PFSK-1 (cell line): ENCODE results near the gene PLRG1.

Experiments used
- FOXP2 ChIP-seq: optimal IDR thresholded peaks from 2 replicates; pipeline ENCODE3; 2011; ENCODE audit warnings: borderline replicate concordance, control low read depth, inconsistent platforms; ENCODE audit not compliant: insufficient read depth; ENCODE audit errors: extremely low read length, extremely low read depth
- POLR2AphosphoS5 ChIP-seq: IDR thresholded peaks from 2 replicates; pipeline ENCODE4 v1.6.1; 2012; ENCODE audit warnings: low read depth, mild to moderate bottlenecking, control low read depth, low read length, moderate library complexity
- SIN3A ChIP-seq: IDR thresholded peaks from 2 replicates; pipeline ENCODE4 v1.6.1; 2012; ENCODE audit warnings: mild to moderate bottlenecking, low read length, moderate library complexity, borderline replicate concordance; ENCODE audit not compliant: insufficient read depth
- TAF1 ChIP-seq: IDR thresholded peaks from 2 replicates; pipeline ENCODE4 v1.6.1; 2012; ENCODE audit warnings: low read length, control low read depth, borderline replicate concordance; ENCODE audit not compliant: insufficient read depth
- TF ChIP-seq, protein P1 (sequence below), 2 experiments: IDR thresholded peaks; 2 replicates each; pipeline versions ENCODE4 v1.6.1 to v1.8.0; 2011 to 2012; ENCODE audit warnings: low read depth in 2 of 2, low read length in 2 of 2, control low read depth in 1 of 2, inconsistent platforms in 1 of 2, mild to moderate bottlenecking in 1 of 2, moderate library complexity in 1 of 2; ENCODE audit not compliant: insufficient read depth in 1 of 2

The PLRG1 gene

DNA sequence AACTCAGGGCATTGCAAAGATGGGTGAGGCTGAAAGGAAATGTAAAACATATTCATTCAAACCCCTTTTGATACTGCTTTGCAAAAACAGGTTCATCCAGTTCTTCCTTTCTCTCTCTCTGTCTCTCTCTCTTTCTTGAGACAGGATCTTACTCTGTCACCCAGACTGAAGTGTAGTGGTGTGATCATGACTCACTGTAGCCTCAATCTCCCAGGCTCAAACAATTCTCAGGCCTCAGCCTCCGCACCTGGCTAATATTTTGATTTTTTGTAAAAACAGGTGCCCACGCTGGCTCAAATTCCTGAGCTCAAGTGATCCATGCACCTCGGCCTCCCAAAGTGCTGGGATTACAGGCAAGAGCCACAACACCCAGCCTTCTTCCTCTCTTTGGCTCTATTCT is 43.0 kb downstream of the PLRG1 start:
- TF ChIP-seq FOXP2: no peak
- no peak for TF ChIP-seq POLR2AphosphoS5
- TF ChIP-seq, protein P1, sequence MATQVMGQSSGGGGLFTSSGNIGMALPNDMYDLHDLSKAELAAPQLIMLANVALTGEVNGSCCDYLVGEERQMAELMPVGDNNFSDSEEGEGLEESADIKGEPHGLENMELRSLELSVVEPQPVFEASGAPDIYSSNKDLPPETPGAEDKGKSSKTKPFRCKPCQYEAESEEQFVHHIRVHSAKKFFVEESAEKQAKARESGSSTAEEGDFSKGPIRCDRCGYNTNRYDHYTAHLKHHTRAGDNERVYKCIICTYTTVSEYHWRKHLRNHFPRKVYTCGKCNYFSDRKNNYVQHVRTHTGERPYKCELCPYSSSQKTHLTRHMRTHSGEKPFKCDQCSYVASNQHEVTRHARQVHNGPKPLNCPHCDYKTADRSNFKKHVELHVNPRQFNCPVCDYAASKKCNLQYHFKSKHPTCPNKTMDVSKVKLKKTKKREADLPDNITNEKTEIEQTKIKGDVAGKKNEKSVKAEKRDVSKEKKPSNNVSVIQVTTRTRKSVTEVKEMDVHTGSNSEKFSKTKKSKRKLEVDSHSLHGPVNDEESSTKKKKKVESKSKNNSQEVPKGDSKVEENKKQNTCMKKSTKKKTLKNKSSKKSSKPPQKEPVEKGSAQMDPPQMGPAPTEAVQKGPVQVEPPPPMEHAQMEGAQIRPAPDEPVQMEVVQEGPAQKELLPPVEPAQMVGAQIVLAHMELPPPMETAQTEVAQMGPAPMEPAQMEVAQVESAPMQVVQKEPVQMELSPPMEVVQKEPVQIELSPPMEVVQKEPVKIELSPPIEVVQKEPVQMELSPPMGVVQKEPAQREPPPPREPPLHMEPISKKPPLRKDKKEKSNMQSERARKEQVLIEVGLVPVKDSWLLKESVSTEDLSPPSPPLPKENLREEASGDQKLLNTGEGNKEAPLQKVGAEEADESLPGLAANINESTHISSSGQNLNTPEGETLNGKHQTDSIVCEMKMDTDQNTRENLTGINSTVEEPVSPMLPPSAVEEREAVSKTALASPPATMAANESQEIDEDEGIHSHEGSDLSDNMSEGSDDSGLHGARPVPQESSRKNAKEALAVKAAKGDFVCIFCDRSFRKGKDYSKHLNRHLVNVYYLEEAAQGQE (IDR thresholded peaks at IDR 0.05; ENCODE audit: insufficient read depth in 1 of 2, low read depth in 2 of 2, low read length in 2 of 2): no peak
- no peak for TF ChIP-seq TAF1
- TF ChIP-seq SIN3A: no peak

DNA sequence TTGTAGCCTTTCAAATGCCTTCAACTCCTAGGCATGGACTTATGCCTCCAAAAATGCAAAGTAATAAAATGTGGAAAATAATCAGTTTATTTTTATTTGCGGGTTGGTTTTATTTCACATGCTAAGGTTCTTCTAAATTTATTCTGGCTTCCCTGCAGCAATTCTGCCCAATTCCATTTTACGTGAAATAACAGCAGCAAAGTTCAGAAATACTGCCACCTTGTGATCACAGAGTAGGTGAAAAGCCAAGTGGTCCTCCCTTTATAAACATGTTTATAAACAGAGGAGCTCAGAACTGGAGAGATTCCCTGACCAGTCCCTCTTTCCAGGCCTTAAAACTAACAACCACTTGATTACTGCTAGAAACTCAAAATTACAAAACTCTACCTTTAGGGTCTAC is 43.9 kb downstream of the PLRG1 start:
- TF ChIP-seq, protein P1 (IDR thresholded peaks at IDR 0.05; ENCODE audit: insufficient read depth in 1 of 2, low read depth in 2 of 2, low read length in 2 of 2): no peak
- TF ChIP-seq POLR2AphosphoS5: no peak
- no peak for TF ChIP-seq SIN3A
- TF ChIP-seq TAF1: no peak
- no peak for TF ChIP-seq FOXP2

DNA sequence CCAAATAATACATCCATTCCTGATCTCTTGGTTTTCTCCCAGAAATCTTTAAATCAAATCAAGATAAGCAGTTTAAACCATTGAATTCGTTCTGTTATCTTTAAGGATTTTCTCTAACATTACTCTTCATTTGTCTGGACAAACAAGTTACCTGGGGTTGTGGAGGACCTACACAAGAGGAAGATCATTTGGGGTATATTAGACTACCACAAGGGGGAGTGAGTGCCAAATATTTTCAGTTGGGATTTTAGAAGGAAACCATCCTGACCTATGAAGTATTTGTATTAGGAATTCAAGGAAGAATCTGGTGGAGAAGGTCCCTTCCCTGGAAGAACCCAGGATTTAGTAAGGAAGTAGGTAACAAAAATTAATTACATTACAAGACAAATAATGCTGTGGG is 46.6 kb downstream of the PLRG1 start:
- TF ChIP-seq, protein P1 (IDR thresholded peaks at IDR 0.05; ENCODE audit: insufficient read depth in 1 of 2, low read depth in 2 of 2, low read length in 2 of 2): no peak
- TF ChIP-seq SIN3A: no peak
- no peak for TF ChIP-seq FOXP2
- no peak for TF ChIP-seq POLR2AphosphoS5
- TF ChIP-seq TAF1: no peak

DNA sequence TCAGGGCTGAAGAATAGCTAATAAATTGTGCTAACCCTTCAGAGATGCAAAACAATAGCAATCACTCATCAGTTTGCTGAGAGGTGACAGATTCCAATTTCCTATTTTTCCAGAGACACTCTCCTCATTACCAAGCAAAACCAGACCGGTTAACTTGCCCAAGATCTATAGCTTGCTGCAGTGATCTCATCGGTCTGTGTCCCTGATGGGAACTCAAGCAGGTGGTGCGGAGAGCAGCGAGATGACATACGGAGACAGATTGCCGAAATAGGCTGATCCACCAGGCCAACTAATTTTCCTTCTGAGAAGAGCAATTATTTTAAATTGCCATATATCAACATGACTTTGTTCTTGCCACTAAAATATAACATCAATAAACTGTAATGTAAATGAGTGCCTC is 48.1 kb downstream of the PLRG1 start:
- no peak for TF ChIP-seq FOXP2

DNA sequence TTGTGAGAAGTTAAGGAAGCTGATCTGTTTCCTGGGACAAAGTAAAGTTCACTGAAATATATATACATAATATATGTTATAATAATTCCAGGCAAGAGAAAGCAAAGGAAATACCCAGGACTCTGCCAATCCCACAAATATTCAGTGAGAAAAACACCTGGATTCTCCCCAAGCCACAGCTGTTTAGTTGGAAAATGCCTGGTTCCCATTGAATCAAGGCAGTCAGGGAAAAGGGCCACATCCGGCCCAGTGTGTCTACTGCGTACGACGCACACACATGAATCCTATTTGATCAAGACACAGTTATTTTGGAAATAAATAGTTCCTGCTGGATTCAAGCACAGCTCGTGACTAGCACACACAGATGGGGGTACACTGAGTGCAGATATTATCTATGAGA is 52.3 kb downstream of the PLRG1 start:
- TF ChIP-seq, protein P1 (IDR thresholded peaks at IDR 0.05; ENCODE audit: insufficient read depth in 1 of 2, low read depth in 2 of 2, low read length in 2 of 2): no peak
- TF ChIP-seq TAF1 (no peak), SIN3A (no peak), FOXP2 (no peak)
